Endothelial cell of umbilical vein (primary cell): ENCODE results near the gene RBM33.

ENCODE experiments used
- CTCF ChIP-seq, 2 donors: IDR thresholded peaks; 1 replicate in 1 of 2; 2 replicates in 1 of 2; pipeline ENCODE4 v1.5.1; 2011; ENCODE audit warnings: low read length in 2 of 2, mild to moderate bottlenecking in 2 of 2, moderate library complexity in 2 of 2, control low read depth in 1 of 2, inconsistent platforms in 1 of 2, low read depth in 1 of 2; ENCODE audit not compliant: insufficient read depth in 1 of 2; ENCODE audit errors: extremely low read depth in 1 of 2
- EZH2 ChIP-seq: IDR thresholded peaks from 2 replicates; pipeline ENCODE4 v1.6.1; 2012; ENCODE audit warnings: borderline replicate concordance, low read depth, mild to moderate bottlenecking, moderate library complexity, low read length, inconsistent platforms; ENCODE audit not compliant: severe bottlenecking
- MAX ChIP-seq: IDR thresholded peaks from 2 replicates; pipeline ENCODE4 v1.6.1; 2011; ENCODE audit not compliant: insufficient read depth, insufficient read length
- MYC ChIP-seq: IDR thresholded peaks from one replicate; pipeline ENCODE4 v1.6.1; 2011; ENCODE audit warnings: mild to moderate bottlenecking, low read depth, low read length
- POLR2A ChIP-seq: IDR thresholded peaks from 2 replicates; pipeline ENCODE4 v1.6.1; 2012; ENCODE audit warnings: low read depth, mild to moderate bottlenecking, control low read depth, low read length
- POLR2AphosphoS5 ChIP-seq: IDR thresholded peaks from 2 replicates; pipeline ENCODE4 v1.6.1; 2012; ENCODE audit warnings: low read depth, mild to moderate bottlenecking, control low read depth, low read length, moderate library complexity; ENCODE audit not compliant: insufficient read depth

GRCh38 chr7:155773531-155773930, 129.1 kb downstream of the RBM33 start:
- TF ChIP-seq POLR2A (no peak), CTCF (IDR thresholded peaks at IDR 0.05; ENCODE audit: extremely low read depth in 1 of 2, insufficient read depth in 1 of 2, low read depth in 1 of 2, low read length in 2 of 2) (no peak), POLR2AphosphoS5 (no peak), MYC (no peak), EZH2 (no peak), MAX (no peak)
